Muscle layer of colon (tissue), 2 donors: ENCODE results near the gene TLE4.
"Not testable (repeated sequence)": the region's sequence is repeated elsewhere in the genome, so short reads cannot be mapped to it uniquely, and the experiment has no call there.

Source experiments
- H3K27ac ChIP-seq: one replicate; pipeline ENCODE4 v1.7.0; 2013; ENCODE audit warnings: low read depth, mild to moderate bottlenecking, low read length, moderate library complexity
- H3K27me3 ChIP-seq, 2 donors: one replicate each; pipeline ENCODE4 v1.7.0; 2013; ENCODE audit warnings: low read length in 2 of 2, mild to moderate bottlenecking in 2 of 2; ENCODE audit not compliant: insufficient read depth in 2 of 2, control insufficient read depth in 1 of 2
- H3K36me3 ChIP-seq: one replicate; pipeline ENCODE4 v1.7.0; 2013; ENCODE audit warnings: mild to moderate bottlenecking, low read length; ENCODE audit not compliant: insufficient read depth
- H3K4me1 ChIP-seq: one replicate; pipeline ENCODE4 v1.7.0; 2013; ENCODE audit warnings: mild to moderate bottlenecking, low read length; ENCODE audit not compliant: insufficient read depth
- H3K4me3 ChIP-seq, 2 donors: one replicate each; pipeline ENCODE4 v1.7.0; 2013; ENCODE audit warnings: low read length in 2 of 2, low read depth in 1 of 2, mild to moderate bottlenecking in 1 of 2, moderate library complexity in 1 of 2
- H3K9ac ChIP-seq: one replicate; pipeline ENCODE4 v1.7.0; 2013; ENCODE audit warnings: low read length
- H3K9me3 ChIP-seq: one replicate; pipeline ENCODE4 v1.7.0; 2013; ENCODE audit warnings: mild to moderate bottlenecking, low read length
- donor health status: abdominal sarcoma.
- donor health status: Adenocarcinoma of cecum.

TLE4 gene

GRCh38 chr9:79571309-79572031 is at the start of gene TLE4:
Gene TLE4 (plus strand): TSS chr9:79571965. CDS start chr9:79572791, 826 bp downstream.
- Histone ChIP-seq H3K4me3 (peak within 1 kb of the TSS; percentile 82 to 84), H3K9me3 (no peaks in the 10 kb centered on the region), H3K9ac (peak within 1 kb of the TSS; percentile 87), H3K27me3 (peaks cover 0 to 3% of the 10 kb centered on the region in 2 donors), H3K27ac (peak within 1 kb of the TSS; percentile 97), H3K4me1 (peaks cover 14% of the 10 kb centered on the region), H3K36me3 (no peaks in the 10 kb centered on the region)

- no peaks in the 10 kb centered on the region for H3K4me1 ChIP-seq
Observed at GRCh38 chr9:79522793-79523192, 49.0 kb upstream of the TLE4 start.

GRCh38 chr9:79524266-79524665 is 47.5 kb upstream of the TLE4 start:
- Histone ChIP-seq H3K4me3 (no peak overlapping the region), H3K27ac (no peak overlapping the region)

More at GRCh38 chr9:79522793-79523192, 49.0 kb upstream of the TLE4 start:
- H3K9me3 ChIP-seq: no peaks in the 10 kb centered on the region
- H3K27ac ChIP-seq: no peak overlapping the region
- no peak overlapping the region for H3K9ac ChIP-seq
- H3K36me3 ChIP-seq: no peaks in the 10 kb centered on the region
- H3K4me3 ChIP-seq: no peak overlapping the region
- no peaks in the 10 kb centered on the region for H3K27me3 ChIP-seq

GRCh38 chr9:79526149-79526672 is 45.6 kb upstream of the TLE4 start:
- Histone ChIP-seq H3K27me3 (no peaks in the 10 kb centered on the region), H3K4me1 (no peaks in the 10 kb centered on the region), H3K27ac (no peak overlapping the region)

More at GRCh38 chr9:79524266-79524665, 47.5 kb upstream of the TLE4 start:
- no peaks in the 10 kb centered on the region for H3K27me3 ChIP-seq
- H3K4me1 ChIP-seq: no peaks in the 10 kb centered on the region
- H3K9me3 ChIP-seq: no peaks in the 10 kb centered on the region
- no peaks in the 10 kb centered on the region for H3K36me3 ChIP-seq
- H3K9ac ChIP-seq: no peak overlapping the region

GRCh38 chr9:79535534-79535933 is 36.2 kb upstream of the TLE4 start:
- Histone ChIP-seq H3K27ac (no peak overlapping the region), H3K9me3 (no peaks in the 10 kb centered on the region), H3K27me3 (no peaks in the 10 kb centered on the region), H3K9ac (no peak overlapping the region), H3K4me1 (no peaks in the 10 kb centered on the region), H3K4me3 (no peak overlapping the region), H3K36me3 (no peaks in the 10 kb centered on the region)

More at GRCh38 chr9:79526149-79526672, 45.6 kb upstream of the TLE4 start:
- Histone ChIP-seq H3K9ac (no peak overlapping the region), H3K36me3 (no peaks in the 10 kb centered on the region), H3K4me3 (no peak overlapping the region), H3K9me3 (no peaks in the 10 kb centered on the region)

- no peak overlapping the region for H3K9ac ChIP-seq
- H3K36me3 ChIP-seq: no peaks in the 10 kb centered on the region
- no peak overlapping the region for H3K4me3 ChIP-seq
- H3K4me1 ChIP-seq: no peaks in the 10 kb centered on the region
- no peaks in the 10 kb centered on the region for H3K9me3 ChIP-seq
- H3K27me3 ChIP-seq: no peaks in the 10 kb centered on the region
- H3K27ac ChIP-seq: no peak overlapping the region
Observed at GRCh38 chr9:79537838-79538237, 33.9 kb upstream of the TLE4 start.

GRCh38 chr9:79542735-79543620 is 28.8 kb upstream of the TLE4 start:
- Histone ChIP-seq H3K27me3 (no peaks in the 10 kb centered on the region), H3K9me3 (no peaks in the 10 kb centered on the region), H3K4me3 (no peak overlapping the region), H3K36me3 (no peaks in the 10 kb centered on the region), H3K27ac (no peak overlapping the region), H3K9ac (no peak overlapping the region), H3K4me1 (no peaks in the 10 kb centered on the region)

GRCh38 chr9:79544375-79544774 is 27.4 kb upstream of the TLE4 start:
- H3K9ac ChIP-seq, H3K36me3 ChIP-seq, H3K9me3 ChIP-seq, H3K4me1 ChIP-seq, H3K27ac ChIP-seq, H3K27me3 ChIP-seq, H3K4me3 ChIP-seq: not testable (repeated sequence)

- no peaks in the 10 kb centered on the region for H3K9me3 ChIP-seq
- H3K4me1 ChIP-seq: no peaks in the 10 kb centered on the region
- no peak overlapping the region for H3K4me3 ChIP-seq
- H3K9ac ChIP-seq: no peak overlapping the region
- H3K36me3 ChIP-seq: no peaks in the 10 kb centered on the region
- H3K27me3 ChIP-seq: no peaks in the 10 kb centered on the region
- H3K27ac ChIP-seq: no peak overlapping the region
Observed at GRCh38 chr9:79551586-79551985, 20.2 kb upstream of the TLE4 start.

GRCh38 chr9:79551994-79552393 is 19.8 kb upstream of the TLE4 start:
- Histone ChIP-seq H3K9ac (no peak overlapping the region), H3K4me1 (no peaks in the 10 kb centered on the region), H3K9me3 (no peaks in the 10 kb centered on the region), H3K27me3 (no peaks in the 10 kb centered on the region), H3K4me3 (no peak overlapping the region), H3K36me3 (no peaks in the 10 kb centered on the region), H3K27ac (no peak overlapping the region)

- no peaks in the 10 kb centered on the region for H3K9me3 ChIP-seq
- H3K36me3 ChIP-seq: no peaks in the 10 kb centered on the region
- no peak overlapping the region for H3K9ac ChIP-seq
- no peak overlapping the region for H3K4me3 ChIP-seq
- H3K27me3 ChIP-seq: no peaks in the 10 kb centered on the region
- H3K4me1 ChIP-seq: no peaks in the 10 kb centered on the region
- H3K27ac ChIP-seq: no peak overlapping the region
Observed at GRCh38 chr9:79555474-79556089, 16.2 kb upstream of the TLE4 start.
